Epithelial cell of esophagus (primary cell): ENCODE measurements around the gene NR2C2AP.
"Not testable (repeated sequence)": the region's sequence is repeated elsewhere in the genome, so short reads cannot be mapped to it uniquely, and the experiment has no call there.

Source experiments
- DNase-seq: peaks from one replicate; pipeline ENCODE4 v3.0.0; 2010; ENCODE audit warnings: low read depth
- H3K4me3 ChIP-seq: 2 replicates; pipeline ENCODE4 v1.5.1; 2011; ENCODE audit warnings: mild to moderate bottlenecking, low read length, control low read depth
- TF ChIP-seq, protein P1 (sequence below): IDR thresholded peaks from 2 replicates; pipeline ENCODE4 v1.5.1; 2011; ENCODE audit warnings: low read depth, mild to moderate bottlenecking, low read length, control low read depth, inconsistent platforms; ENCODE audit not compliant: insufficient read depth; ENCODE audit errors: missing control alignments

The NR2C2AP gene

DNA sequence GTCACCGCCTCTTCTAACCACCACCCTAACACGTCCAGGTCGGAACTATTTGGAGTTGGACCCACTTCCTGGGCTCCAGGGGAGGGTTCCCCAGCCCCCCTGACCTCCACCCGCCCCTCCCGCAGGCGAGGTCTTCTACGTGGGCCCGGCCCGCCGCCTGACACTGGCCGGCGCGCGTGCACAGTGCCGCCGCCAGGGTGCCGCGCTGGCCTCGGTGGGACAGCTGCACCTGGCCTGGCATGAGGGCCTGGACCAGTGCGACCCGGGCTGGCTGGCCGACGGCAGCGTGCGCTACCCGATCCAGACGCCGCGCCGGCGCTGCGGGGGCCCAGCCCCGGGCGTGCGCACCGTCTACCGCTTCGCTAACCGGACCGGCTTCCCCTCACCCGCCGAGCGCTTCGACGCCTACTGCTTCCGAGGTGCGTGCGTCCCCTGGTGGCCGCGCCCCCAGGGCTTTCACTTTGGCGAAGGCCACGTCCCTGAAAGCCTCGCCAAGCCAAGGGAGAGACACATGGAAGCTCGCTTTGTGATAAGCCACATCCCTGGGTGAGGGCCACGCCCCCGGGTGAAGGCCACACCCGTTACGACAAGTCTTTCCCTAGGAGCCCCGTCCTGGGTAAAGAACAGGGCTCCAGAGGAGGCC lies 21.8 kb upstream of the NR2C2AP start:
- peak; percentile 66 for DNase-seq
- H3K4me3 ChIP-seq: no peak overlapping the region
- TF ChIP-seq, protein P1, sequence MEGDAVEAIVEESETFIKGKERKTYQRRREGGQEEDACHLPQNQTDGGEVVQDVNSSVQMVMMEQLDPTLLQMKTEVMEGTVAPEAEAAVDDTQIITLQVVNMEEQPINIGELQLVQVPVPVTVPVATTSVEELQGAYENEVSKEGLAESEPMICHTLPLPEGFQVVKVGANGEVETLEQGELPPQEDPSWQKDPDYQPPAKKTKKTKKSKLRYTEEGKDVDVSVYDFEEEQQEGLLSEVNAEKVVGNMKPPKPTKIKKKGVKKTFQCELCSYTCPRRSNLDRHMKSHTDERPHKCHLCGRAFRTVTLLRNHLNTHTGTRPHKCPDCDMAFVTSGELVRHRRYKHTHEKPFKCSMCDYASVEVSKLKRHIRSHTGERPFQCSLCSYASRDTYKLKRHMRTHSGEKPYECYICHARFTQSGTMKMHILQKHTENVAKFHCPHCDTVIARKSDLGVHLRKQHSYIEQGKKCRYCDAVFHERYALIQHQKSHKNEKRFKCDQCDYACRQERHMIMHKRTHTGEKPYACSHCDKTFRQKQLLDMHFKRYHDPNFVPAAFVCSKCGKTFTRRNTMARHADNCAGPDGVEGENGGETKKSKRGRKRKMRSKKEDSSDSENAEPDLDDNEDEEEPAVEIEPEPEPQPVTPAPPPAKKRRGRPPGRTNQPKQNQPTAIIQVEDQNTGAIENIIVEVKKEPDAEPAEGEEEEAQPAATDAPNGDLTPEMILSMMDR: peak; percentile 47

DNA sequence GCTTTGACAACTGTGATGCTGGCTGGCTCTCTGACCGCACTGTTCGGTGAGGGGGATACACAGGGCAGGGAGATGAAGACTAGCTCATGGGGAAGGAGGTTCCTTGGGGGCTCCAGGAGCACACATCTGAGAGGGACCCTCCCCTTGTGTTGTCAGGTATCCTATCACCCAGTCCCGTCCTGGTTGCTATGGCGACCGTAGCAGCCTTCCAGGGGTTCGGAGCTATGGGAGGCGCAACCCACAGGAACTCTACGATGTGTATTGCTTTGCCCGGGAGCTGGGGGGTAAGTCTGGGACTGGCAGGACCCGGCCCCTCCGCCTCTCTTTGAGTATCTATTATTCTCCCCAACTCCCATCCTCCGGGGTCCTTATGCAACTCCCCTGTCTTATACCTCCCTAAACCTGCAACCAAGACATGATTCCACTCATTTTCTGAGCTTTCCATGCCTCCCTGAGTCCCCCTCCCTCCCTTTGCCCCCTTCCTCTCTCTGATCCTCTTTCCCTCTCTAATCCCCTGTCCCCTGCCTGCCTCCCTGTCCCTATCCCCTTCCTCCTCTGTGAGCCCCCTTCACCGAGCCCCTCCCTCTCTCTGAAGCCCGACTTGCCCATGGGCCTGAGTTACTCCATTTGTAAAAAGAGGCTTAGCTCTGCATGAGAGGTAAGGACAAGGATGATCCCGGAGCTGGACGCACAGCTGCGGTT lies 21.1 kb upstream of the NR2C2AP start:
- TF ChIP-seq, protein P1: no peak
- no peak for DNase-seq
- no peak overlapping the region for H3K4me3 ChIP-seq

DNA sequence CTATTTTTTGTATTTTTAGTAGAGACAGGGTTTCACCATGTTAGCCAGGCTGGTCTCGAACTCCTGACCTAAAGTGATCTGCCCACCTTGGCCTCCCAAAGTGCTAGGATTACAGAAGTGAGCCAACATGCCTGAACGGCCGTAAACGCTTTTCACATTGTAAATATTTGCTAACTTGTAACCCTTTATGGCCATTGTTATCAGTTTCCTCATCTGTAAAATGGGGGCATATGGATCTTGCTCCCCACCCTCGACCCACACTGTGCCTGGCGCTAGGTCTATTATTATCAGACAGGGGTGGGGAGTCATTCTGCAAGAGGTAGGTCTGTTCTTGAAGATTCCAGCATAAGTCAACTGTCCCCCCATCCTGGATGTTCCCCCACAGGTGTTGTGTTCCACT lies 20.4 kb upstream of the NR2C2AP start:
- TF ChIP-seq, protein P1: no peak
- DNase-seq: no peak
- H3K4me3 ChIP-seq: no peak overlapping the region

DNA sequence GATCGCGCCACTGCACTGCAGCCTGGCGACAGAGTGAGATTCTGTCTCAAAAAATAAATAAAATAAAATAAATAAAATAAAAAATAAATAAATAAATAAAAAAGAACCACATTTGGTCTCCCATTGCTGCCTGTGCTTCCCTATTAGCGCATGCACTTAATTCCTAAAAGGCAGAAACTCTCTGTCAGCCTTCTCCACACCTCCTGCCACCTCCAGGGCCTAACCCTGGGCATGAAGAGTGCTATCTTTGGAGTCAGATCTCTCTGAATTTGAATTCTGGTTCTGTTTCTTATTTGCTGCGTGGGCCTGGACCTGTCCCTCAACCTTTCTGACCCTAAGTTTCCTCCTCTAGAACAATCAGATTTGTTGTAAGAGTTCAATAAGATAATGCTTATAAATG lies 19.8 kb upstream of the NR2C2AP start:
- no peak for DNase-seq
- TF ChIP-seq, protein P1: no peak
- H3K4me3 ChIP-seq: no peak overlapping the region

DNA sequence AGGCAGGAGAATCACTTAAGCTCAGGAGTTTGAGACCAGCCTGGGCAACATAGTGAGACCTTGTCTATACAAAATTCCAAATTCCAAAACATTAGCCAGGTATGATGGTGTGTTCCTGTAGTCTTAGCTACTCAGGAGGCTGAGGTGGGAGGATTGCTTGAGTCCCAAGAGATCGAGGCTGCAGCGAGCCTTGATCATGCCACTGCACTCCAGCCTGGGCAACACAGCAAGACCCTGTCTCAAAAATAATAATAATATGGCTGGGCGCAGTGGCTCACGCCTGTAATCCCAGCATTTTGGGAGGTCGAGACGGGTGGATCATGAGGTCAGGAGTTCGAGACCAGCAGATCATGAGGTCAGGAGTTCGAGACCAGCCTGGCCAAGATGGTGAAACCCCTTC lies 17.8 kb upstream of the NR2C2AP start:
- not testable (repeated sequence) for DNase-seq, H3K4me3 ChIP-seq

DNA sequence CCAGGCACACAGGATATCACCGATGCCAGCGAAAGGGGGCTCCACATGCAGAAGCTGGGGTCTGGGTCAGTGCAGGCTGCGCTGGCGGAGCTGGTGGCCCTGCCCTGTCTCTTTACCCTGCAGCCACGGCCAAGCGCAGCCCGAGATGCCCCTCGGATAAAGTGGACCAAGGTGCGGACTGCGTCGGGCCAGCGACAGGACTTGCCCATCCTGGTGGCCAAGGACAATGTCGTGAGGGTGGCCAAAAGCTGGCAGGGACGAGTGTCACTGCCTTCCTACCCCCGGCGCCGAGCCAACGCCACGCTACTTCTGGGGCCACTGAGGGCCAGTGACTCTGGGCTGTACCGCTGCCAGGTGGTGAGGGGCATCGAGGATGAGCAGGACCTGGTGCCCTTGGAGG lies 15.7 kb upstream of the NR2C2AP start:
- TF ChIP-seq, protein P1: no peak
- DNase-seq: no peak
- no peak overlapping the region for H3K4me3 ChIP-seq

DNA sequence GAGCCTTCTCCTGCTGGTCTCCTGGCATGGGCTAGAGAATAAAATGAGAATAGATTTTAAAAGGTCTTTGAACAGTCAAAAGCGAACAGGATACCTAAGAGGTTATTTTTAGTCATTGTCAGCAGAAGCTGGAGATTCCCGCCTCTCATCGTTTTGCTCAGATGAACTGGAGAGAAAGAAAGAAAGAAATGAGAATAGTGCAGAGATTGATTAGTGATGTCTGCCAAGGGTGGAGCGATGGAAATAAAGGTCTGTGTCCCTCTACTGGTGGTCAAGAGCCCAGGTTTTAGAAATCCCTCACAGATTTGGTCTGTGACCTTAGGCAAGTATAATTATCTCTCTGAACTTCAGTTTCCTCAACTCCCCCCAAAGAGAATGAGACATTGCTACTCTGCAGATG lies 13.9 kb upstream of the NR2C2AP start:
- DNase-seq: no peak
- TF ChIP-seq, protein P1: no peak
- H3K4me3 ChIP-seq: no peak overlapping the region
